ENCODE data around the gene FGF10.

Gene FGF10

GRCh38 chr5:44387921-44388320, 1.3 kb downstream of the FGF10 start:
- Histone ChIP-seq H3K9ac (ENCODE audit: low read depth in 1 of 2, low read length in 2 of 2) (no peak overlapping the region), H3K27ac (ENCODE audit: low read depth, low read length) (no peak overlapping the region), H3K4me3 (ENCODE audit: low read depth in 1 of 2, low read length in 2 of 2) (peak overlapping the region; percentile 48 to 57), H3K27me3 (ENCODE audit: control insufficient read depth in 1 of 2, insufficient read depth in 2 of 2, low read length in 2 of 2) (peaks cover 7 to 17% of the 10 kb centered on the region in 2 donors), H3K36me3 (ENCODE audit: control insufficient read depth in 1 of 2, insufficient read depth in 2 of 2, low read length in 2 of 2) (no peaks in the 10 kb centered on the region), H3K9me3 (ENCODE audit: control insufficient read depth in 1 of 2, low read length in 2 of 2) (peaks cover 0 to 3% of the 10 kb centered on the region in 2 donors), H3K4me1 (ENCODE audit: control insufficient read depth in 1 of 2, insufficient read depth in 2 of 2, low read length in 2 of 2) (no peaks in the 10 kb centered on the region)

DNA sequence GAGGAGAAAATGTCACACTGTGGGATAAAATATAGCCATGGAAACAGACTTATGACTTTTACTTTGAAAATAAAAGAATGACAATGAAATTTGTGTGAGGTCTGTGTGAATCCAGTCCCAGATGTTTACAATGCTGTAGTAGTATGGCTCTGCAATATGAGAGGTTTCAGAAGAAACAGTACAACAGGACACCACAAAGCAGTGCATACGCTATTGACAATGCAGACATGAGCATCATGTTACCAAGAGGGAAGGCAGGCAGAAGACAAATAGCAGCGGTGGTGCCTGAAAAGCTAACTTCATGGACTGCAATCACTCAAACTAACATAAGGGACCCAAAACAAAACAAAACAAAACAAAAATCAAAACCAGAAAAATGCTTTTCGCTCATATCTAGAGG, 1.8 kb downstream of the FGF10 start:
- Histone ChIP-seq H3K27me3 (ENCODE audit: control insufficient read depth in 1 of 2, insufficient read depth in 2 of 2, low read length in 2 of 2) (peaks cover 7 to 17% of the 10 kb centered on the region in 2 donors), H3K27ac (ENCODE audit: low read depth, low read length) (no peak overlapping the region), H3K9me3 (ENCODE audit: control insufficient read depth in 1 of 2, low read length in 2 of 2) (peaks cover 0 to under 1% of the 10 kb centered on the region in 2 donors), H3K36me3 (ENCODE audit: control insufficient read depth in 1 of 2, insufficient read depth in 2 of 2, low read length in 2 of 2) (no peaks in the 10 kb centered on the region), H3K4me1 (ENCODE audit: control insufficient read depth in 1 of 2, insufficient read depth in 2 of 2, low read length in 2 of 2) (no peaks in the 10 kb centered on the region), H3K9ac (ENCODE audit: low read depth in 1 of 2, low read length in 2 of 2) (no peak overlapping the region), H3K4me3 (ENCODE audit: low read depth in 1 of 2, low read length in 2 of 2) (peak overlapping the region in 1 of 2 donors; percentile 48)

GRCh38 chr5:44385291-44385900, 3.8 kb downstream of the FGF10 start:
- peaks cover 7 to 17% of the 10 kb centered on the region in 2 donors for H3K27me3 ChIP-seq (ENCODE audit: control insufficient read depth in 1 of 2, insufficient read depth in 2 of 2, low read length in 2 of 2)
- H3K27ac ChIP-seq (ENCODE audit: low read depth, low read length) = no peak overlapping the region
- H3K9me3 ChIP-seq (ENCODE audit: control insufficient read depth in 1 of 2, low read length in 2 of 2) = no peaks in the 10 kb centered on the region
- H3K9ac ChIP-seq (ENCODE audit: low read depth in 1 of 2, low read length in 2 of 2) = no peak overlapping the region
- no peaks in the 10 kb centered on the region for H3K36me3 ChIP-seq (ENCODE audit: control insufficient read depth in 1 of 2, insufficient read depth in 2 of 2, low read length in 2 of 2)
- no peaks in the 10 kb centered on the region for H3K4me1 ChIP-seq (ENCODE audit: control insufficient read depth in 1 of 2, insufficient read depth in 2 of 2, low read length in 2 of 2)
- no peak overlapping the region for H3K4me3 ChIP-seq (ENCODE audit: low read depth in 1 of 2, low read length in 2 of 2)

DNA sequence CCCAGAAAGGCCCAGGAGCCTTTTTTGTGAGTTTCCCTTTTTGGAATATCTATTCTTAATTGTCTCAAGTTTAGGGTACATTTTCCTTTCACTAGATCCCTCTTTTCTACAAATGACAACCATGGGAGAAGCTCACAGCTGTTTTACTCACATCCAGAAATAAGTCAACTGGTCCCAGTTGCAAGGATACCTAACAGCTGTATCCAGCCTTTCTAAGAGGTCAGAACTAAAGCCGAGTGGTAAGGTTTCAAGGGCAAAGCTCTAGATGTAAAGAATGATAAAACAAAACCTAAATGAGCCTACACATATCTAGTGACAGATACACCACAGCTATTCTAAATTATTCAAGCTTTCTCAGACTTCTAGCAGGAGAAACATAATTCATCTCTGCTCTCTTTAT, 4.4 kb downstream of the FGF10 start:
- Histone ChIP-seq H3K27me3 (ENCODE audit: control insufficient read depth in 1 of 2, insufficient read depth in 2 of 2, low read length in 2 of 2) (peaks cover 7 to 17% of the 10 kb centered on the region in 2 donors), H3K27ac (ENCODE audit: low read depth, low read length) (no peak overlapping the region), H3K9me3 (ENCODE audit: control insufficient read depth in 1 of 2, low read length in 2 of 2) (no peaks in the 10 kb centered on the region), H3K36me3 (ENCODE audit: control insufficient read depth in 1 of 2, insufficient read depth in 2 of 2, low read length in 2 of 2) (no peaks in the 10 kb centered on the region), H3K4me3 (ENCODE audit: low read depth in 1 of 2, low read length in 2 of 2) (no peak overlapping the region), H3K4me1 (ENCODE audit: control insufficient read depth in 1 of 2, insufficient read depth in 2 of 2, low read length in 2 of 2) (no peaks in the 10 kb centered on the region), H3K9ac (ENCODE audit: low read depth in 1 of 2, low read length in 2 of 2) (no peak overlapping the region)

DNA sequence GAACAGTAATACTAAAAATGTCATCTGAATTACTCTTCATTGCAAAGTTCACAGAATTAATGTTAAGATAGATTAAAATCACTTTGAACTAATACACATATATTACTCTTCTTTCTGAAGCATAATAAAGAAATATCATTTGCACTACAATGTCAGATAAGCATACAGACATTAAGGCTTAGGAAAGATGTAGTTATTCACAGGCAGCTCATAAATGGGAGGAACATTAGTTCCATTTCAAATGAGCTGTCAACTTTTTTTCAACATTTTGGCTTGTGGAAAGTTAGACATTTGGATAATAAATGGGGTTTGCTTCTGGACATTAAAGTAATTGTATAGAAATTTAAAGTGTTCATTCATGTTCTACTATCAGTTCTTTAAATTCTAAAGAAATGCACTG, 6.3 kb downstream of the FGF10 start:
- Histone ChIP-seq H3K4me1 (ENCODE audit: control insufficient read depth in 1 of 2, insufficient read depth in 2 of 2, low read length in 2 of 2) (no peaks in the 10 kb centered on the region), H3K9me3 (ENCODE audit: control insufficient read depth in 1 of 2, low read length in 2 of 2) (no peaks in the 10 kb centered on the region), H3K27ac (ENCODE audit: low read depth, low read length) (no peak overlapping the region), H3K27me3 (ENCODE audit: control insufficient read depth in 1 of 2, insufficient read depth in 2 of 2, low read length in 2 of 2) (peaks cover 0 to 9% of the 10 kb centered on the region in 2 donors), H3K36me3 (ENCODE audit: control insufficient read depth in 1 of 2, insufficient read depth in 2 of 2, low read length in 2 of 2) (no peaks in the 10 kb centered on the region), H3K4me3 (ENCODE audit: low read depth in 1 of 2, low read length in 2 of 2) (no peak overlapping the region), H3K9ac (ENCODE audit: low read depth in 1 of 2, low read length in 2 of 2) (no peak overlapping the region)

DNA sequence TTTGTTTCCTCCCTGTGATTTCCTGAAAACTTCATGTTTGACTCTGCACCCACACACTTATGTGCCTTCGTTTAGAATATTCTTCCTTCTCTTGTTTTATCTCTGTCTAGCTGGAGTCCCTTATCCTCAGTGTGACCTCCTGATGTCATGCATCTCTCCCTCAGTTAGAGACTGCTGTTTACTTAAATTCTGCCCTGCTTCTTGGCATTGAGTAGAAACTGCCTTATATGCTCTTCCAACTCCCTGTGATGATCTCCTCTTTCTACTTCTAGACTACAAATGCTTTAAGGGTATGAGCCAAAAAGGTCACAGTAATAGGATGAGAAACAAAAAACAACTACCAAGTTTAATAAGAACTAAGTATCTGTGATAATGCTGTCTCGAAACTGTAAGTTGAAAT, 12.2 kb downstream of the FGF10 start:
- Histone ChIP-seq H3K4me1 (ENCODE audit: control insufficient read depth in 1 of 2, insufficient read depth in 2 of 2, low read length in 2 of 2) (no peaks in the 10 kb centered on the region), H3K9me3 (ENCODE audit: control insufficient read depth in 1 of 2, low read length in 2 of 2) (no peaks in the 10 kb centered on the region), H3K4me3 (ENCODE audit: low read depth in 1 of 2, low read length in 2 of 2) (no peak overlapping the region), H3K9ac (ENCODE audit: low read depth in 1 of 2, low read length in 2 of 2) (no peak overlapping the region), H3K27me3 (ENCODE audit: control insufficient read depth in 1 of 2, insufficient read depth in 2 of 2, low read length in 2 of 2) (no peaks in the 10 kb centered on the region), H3K36me3 (ENCODE audit: control insufficient read depth in 1 of 2, insufficient read depth in 2 of 2, low read length in 2 of 2) (no peaks in the 10 kb centered on the region), H3K27ac (ENCODE audit: low read depth, low read length) (no peak overlapping the region)

GRCh38 chr5:44372028-44372427, 17.2 kb downstream of the FGF10 start:
- no peak overlapping the region for H3K9ac ChIP-seq (ENCODE audit: low read depth in 1 of 2, low read length in 2 of 2)
- H3K9me3 ChIP-seq (ENCODE audit: control insufficient read depth in 1 of 2, low read length in 2 of 2) = no peaks in the 10 kb centered on the region
- no peaks in the 10 kb centered on the region for H3K27me3 ChIP-seq (ENCODE audit: control insufficient read depth in 1 of 2, insufficient read depth in 2 of 2, low read length in 2 of 2)
- no peaks in the 10 kb centered on the region for H3K36me3 ChIP-seq (ENCODE audit: control insufficient read depth in 1 of 2, insufficient read depth in 2 of 2, low read length in 2 of 2)
- no peaks in the 10 kb centered on the region for H3K4me1 ChIP-seq (ENCODE audit: control insufficient read depth in 1 of 2, insufficient read depth in 2 of 2, low read length in 2 of 2)
- no peak overlapping the region for H3K4me3 ChIP-seq (ENCODE audit: low read depth in 1 of 2, low read length in 2 of 2)
- no peak overlapping the region for H3K27ac ChIP-seq (ENCODE audit: low read depth, low read length)

DNA sequence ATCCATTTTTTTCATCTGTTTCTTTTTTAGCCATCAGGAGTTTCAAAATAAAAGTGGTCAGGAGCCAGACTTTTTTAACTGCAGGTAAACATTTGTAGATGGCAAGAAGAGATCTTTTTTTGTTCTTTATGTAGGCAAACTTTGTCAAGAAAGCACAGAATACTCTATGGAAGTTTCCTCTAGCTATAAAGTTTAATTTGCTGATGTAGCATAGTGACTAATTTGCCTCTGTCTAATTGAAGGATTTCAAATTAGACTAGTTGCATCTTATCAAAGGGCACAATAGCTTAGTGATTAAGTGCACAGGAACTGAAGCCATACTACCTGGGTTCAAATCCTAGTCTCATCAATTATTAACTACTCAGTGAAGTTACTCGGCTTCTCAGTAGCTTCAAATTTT, 22.0 kb downstream of the FGF10 start:
- Histone ChIP-seq H3K9ac (ENCODE audit: low read depth in 1 of 2, low read length in 2 of 2) (no peak overlapping the region), H3K4me3 (ENCODE audit: low read depth in 1 of 2, low read length in 2 of 2) (no peak overlapping the region), H3K27ac (ENCODE audit: low read depth, low read length) (no peak overlapping the region), H3K27me3 (ENCODE audit: control insufficient read depth in 1 of 2, insufficient read depth in 2 of 2, low read length in 2 of 2) (no peaks in the 10 kb centered on the region), H3K4me1 (ENCODE audit: control insufficient read depth in 1 of 2, insufficient read depth in 2 of 2, low read length in 2 of 2) (no peaks in the 10 kb centered on the region), H3K9me3 (ENCODE audit: control insufficient read depth in 1 of 2, low read length in 2 of 2) (no peaks in the 10 kb centered on the region), H3K36me3 (ENCODE audit: control insufficient read depth in 1 of 2, insufficient read depth in 2 of 2, low read length in 2 of 2) (no peaks in the 10 kb centered on the region)

DNA sequence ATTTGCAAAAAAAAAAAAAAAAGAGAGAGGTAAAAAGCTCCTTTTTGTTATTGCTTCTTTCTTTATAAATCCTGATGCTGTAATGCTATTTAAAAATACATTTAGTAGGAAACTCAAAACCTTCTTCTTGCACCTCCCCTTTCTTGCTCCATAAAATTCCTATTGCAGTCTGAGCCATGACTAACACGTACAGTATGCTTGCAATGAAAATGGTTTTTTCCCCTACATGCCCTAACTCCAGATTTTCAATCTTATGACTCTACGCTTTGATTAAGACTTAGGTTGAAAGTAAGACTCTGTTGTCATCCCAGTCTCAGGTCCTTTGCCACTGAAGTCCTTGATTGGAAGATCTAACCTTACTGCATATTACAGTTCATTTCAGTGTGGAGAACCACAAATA, 23.9 kb downstream of the FGF10 start:
- no peaks in the 10 kb centered on the region for H3K36me3 ChIP-seq (ENCODE audit: control insufficient read depth in 1 of 2, insufficient read depth in 2 of 2, low read length in 2 of 2)
- H3K4me3 ChIP-seq (ENCODE audit: low read depth in 1 of 2, low read length in 2 of 2) = no peak overlapping the region
- H3K9ac ChIP-seq (ENCODE audit: low read depth in 1 of 2, low read length in 2 of 2) = no peak overlapping the region
- no peaks in the 10 kb centered on the region for H3K4me1 ChIP-seq (ENCODE audit: control insufficient read depth in 1 of 2, insufficient read depth in 2 of 2, low read length in 2 of 2)
- H3K9me3 ChIP-seq (ENCODE audit: control insufficient read depth in 1 of 2, low read length in 2 of 2) = no peaks in the 10 kb centered on the region
- H3K27me3 ChIP-seq (ENCODE audit: control insufficient read depth in 1 of 2, insufficient read depth in 2 of 2, low read length in 2 of 2) = no peaks in the 10 kb centered on the region
- H3K27ac ChIP-seq (ENCODE audit: low read depth, low read length) = no peak overlapping the region

DNA sequence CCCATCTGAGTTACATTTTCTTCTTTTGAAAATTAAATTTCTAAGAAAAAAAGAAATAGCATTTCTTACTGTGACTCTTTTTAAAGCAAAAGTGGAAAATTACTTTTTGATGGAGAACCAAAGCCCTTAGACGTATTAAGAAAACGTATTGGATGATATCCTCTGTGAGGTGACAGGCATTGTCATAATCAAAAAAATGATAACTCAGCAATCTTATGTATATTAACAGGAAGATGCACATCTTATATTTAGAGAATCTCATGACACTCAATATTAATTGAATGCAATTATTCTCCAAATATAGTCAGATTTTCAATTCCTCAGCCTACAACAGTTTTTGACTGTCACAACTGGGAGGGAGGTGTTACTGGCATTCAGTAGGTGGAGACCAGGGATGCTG, 25.1 kb downstream of the FGF10 start:
- no peaks in the 10 kb centered on the region for H3K9me3 ChIP-seq (ENCODE audit: control insufficient read depth in 1 of 2, low read length in 2 of 2)
- H3K27me3 ChIP-seq (ENCODE audit: control insufficient read depth in 1 of 2, insufficient read depth in 2 of 2, low read length in 2 of 2) = no peaks in the 10 kb centered on the region
- H3K36me3 ChIP-seq (ENCODE audit: control insufficient read depth in 1 of 2, insufficient read depth in 2 of 2, low read length in 2 of 2) = no peaks in the 10 kb centered on the region
- no peak overlapping the region for H3K27ac ChIP-seq (ENCODE audit: low read depth, low read length)
- no peak overlapping the region for H3K4me3 ChIP-seq (ENCODE audit: low read depth in 1 of 2, low read length in 2 of 2)
- no peaks in the 10 kb centered on the region for H3K4me1 ChIP-seq (ENCODE audit: control insufficient read depth in 1 of 2, insufficient read depth in 2 of 2, low read length in 2 of 2)
- no peak overlapping the region for H3K9ac ChIP-seq (ENCODE audit: low read depth in 1 of 2, low read length in 2 of 2)

Data from duodenal mucosa (tissue), 2 donors.